Caco-2 (cell line): ENCODE data around the gene RABGAP1L. TPM values are rescaled to one million over a fixed set of nuclear protein-coding genes. Genes with fewer than 3 reads are reported as not detected.
A peak's percentile ranks its signal among the peaks of the same experiment; 100 is the strongest.

Source experiments
- Bru-seq: library from RNA; stranded (reverse); fragments of 400-500 nt; gene quantifications from one replicate; lab custom pipeline; 2021; lab: Mats Ljungman, UMichigan
- BruChase-seq, 2 experiments: library from RNA; stranded (reverse); fragments of 400-500 nt; gene quantifications; one replicate each; lab custom pipeline; 2021; lab: Mats Ljungman, UMichigan
- BruUV-seq: library from RNA; stranded (reverse); fragments of 400-500 nt; replicated peaks from 2 replicates; lab custom pipeline; 2021; lab: Mats Ljungman, UMichigan
- CTCF ChIA-PET: fragments of 300-600 bp; sonication (Branson Sonifier 250); formaldehyde crosslinking; loops from one replicate; lab custom pipeline; 2022; ENCODE audit warnings: antibody characterized with exemption; lab: Charles Lee
- POLR2A ChIA-PET: fragments of 300-600 bp; sonication (Branson Sonifier 250); formaldehyde crosslinking; loops from one replicate; lab custom pipeline; 2022; ENCODE audit warnings: antibody characterized with exemption; lab: Charles Lee
- DNase-seq, 2 experiments: peaks; one replicate each; pipeline versions ENCODE4 v3.0.0 to v3.0.0-alpha.2; 2020 to 2022
- H3K27me3 ChIP-seq: replicated peaks from 2 replicates; pipeline ENCODE4 v1.6.0; 2011; ENCODE audit warnings: low read length; ENCODE audit not compliant: control insufficient read depth, insufficient read depth
- H3K36me3 ChIP-seq: 2 replicates; pipeline ENCODE4 v1.5.1; 2011; ENCODE audit warnings: low read length; ENCODE audit not compliant: control insufficient read depth, insufficient read depth
- H3K4me1 ChIP-seq: fragments of 250-450 bp; sonication (Bioruptor Pico); 2 replicates; pipeline ENCODE4 v1.5.1; 2020; ENCODE audit warnings: mild to moderate bottlenecking
- H3K4me3 ChIP-seq: 2 replicates; pipeline ENCODE4 v1.5.1; 2011; ENCODE audit warnings: low read depth, mild to moderate bottlenecking, control low read depth, low read length
- H3K9me3 ChIP-seq: fragments of 250-450 bp; sonication (Bioruptor Pico); 2 replicates; pipeline ENCODE4 v1.5.1; 2020; ENCODE audit warnings: mild to moderate bottlenecking, moderate library complexity
- H3K27ac Mint-ChIP-seq: one replicate; pipeline ENCODE4 v1.8.0; 2022; ENCODE audit warnings: mixed read lengths; ENCODE audit not compliant: unreplicated experiment
- H3K27me3 Mint-ChIP-seq: one replicate; pipeline ENCODE4 v1.8.0; 2022; ENCODE audit warnings: mixed read lengths; ENCODE audit not compliant: insufficient read depth, unreplicated experiment
- H3K36me3 Mint-ChIP-seq: one replicate; pipeline ENCODE4 v1.8.0; 2022; ENCODE audit warnings: mild to moderate bottlenecking, mixed read lengths; ENCODE audit not compliant: insufficient read depth, unreplicated experiment
- H3K4me1 Mint-ChIP-seq: one replicate; pipeline ENCODE4 v1.8.0; 2022; ENCODE audit warnings: low read depth, mixed read lengths; ENCODE audit not compliant: unreplicated experiment
- H3K4me3 Mint-ChIP-seq: one replicate; pipeline ENCODE4 v1.8.0; 2022; ENCODE audit warnings: mild to moderate bottlenecking, moderate library complexity, mixed read lengths; ENCODE audit not compliant: unreplicated experiment
- H3K9me3 Mint-ChIP-seq: one replicate; pipeline ENCODE4 v1.8.0; 2022; ENCODE audit warnings: mixed read lengths; ENCODE audit not compliant: unreplicated experiment
- intact Hi-C: fragments of 100-400 bp; cut with micrococcal nuclease; formaldehyde crosslinking; loops from one replicate; pipeline ENCODE4 v1.10.0; 2022; ENCODE audit not compliant: unreplicated experiment
- long read RNA-seq: library from polyadenylated mRNA; stranded (forward); transcript quantifications from one replicate; pipeline ENCODE4 v2.0.0, GENCODE V29; 2022
- total RNA-seq: library from RNA; stranded (reverse); gene quantifications from 2 replicates; pipeline ENCODE4 v1.2.3, GENCODE V29; 2022
- TF ChIP-seq, protein P1 (sequence below), 2 experiments: fragments of 200-600 bp in 1 of 2; IDR thresholded peaks; 1 replicate in 1 of 2; 2 replicates in 1 of 2; pipeline versions ENCODE4 v1.5.1 to v1.8.0; 2011 to 2022; ENCODE audit warnings: antibody characterized with exemption in 1 of 2, control low read depth in 1 of 2, inconsistent platforms in 1 of 2, low read depth in 1 of 2, low read length in 1 of 2, mild to moderate bottlenecking in 1 of 2, moderate library complexity in 1 of 2; ENCODE audit not compliant: insufficient read depth in 1 of 2, severe bottlenecking in 1 of 2, unreplicated experiment in 1 of 2

The RABGAP1L gene
- 20.3 and 20.4 TPM in 2 replicates for total RNA-seq
- percentile 63 among the genes with signal in this experiment for Bru-seq, nascent RNA
- BruChase-seq, experiment 1, labeled RNA remaining after a 2-hour chase, result percentile 62 among the genes with signal in this experiment
- percentile 57 among the genes with signal in this experiment for BruChase-seq, experiment 2, labeled RNA remaining after a 6-hour chase
- long read RNA-seq, partial matches to known transcripts, result 0 of 12 reads
- long read RNA-seq, other reads (novel, unspliced or antisense), result 12 of 12 reads

DNA sequence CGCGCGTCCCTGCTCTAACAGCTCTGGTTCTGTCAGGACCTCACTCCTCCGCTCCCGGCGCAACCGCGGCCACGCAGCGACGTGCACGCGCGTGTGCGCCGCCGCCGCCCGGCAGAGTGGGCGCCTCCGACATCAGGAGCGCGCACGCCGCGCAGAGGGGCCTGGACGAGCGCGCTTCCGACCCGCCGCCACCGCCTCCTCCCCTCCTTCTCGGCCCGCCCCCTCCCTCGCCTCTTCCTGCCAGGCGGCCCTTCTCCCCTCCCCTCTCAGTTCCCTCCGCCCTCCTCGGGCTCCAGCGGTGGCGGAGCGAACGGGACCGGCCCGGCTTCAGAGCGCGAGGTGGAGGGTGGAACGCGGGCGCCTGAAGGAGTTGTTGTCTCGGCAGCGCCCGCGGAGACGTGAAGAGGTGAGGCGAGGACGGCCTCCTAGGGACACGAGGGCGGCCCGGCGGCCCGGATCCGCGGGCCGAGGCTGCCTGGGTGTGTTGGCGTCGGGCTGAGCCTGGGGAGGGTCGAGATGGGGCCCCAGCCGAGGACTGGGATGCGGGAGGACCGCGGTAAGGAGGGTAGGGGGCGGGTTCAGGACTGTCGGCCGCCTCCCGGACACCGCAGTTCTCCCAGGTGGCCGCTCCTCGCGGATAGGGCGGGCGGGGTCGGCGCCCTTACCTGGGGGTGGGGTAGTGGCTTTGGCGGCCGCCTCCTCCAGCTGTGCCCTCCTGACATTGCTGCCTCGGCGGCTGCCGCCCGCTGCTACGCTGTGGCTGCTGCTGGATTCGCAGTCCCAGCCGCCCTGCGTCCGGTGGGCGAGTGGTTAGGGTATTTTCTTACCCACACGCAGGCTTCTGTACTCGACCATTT lies at the start of gene RABGAP1L:
TSS of gene RABGAP1L (plus strand) at position 269 of the 857 bp plus-strand sequence.
- intact Hi-C loops, result loop anchor here (1.0 to 10.0 kb wide), 6 partner anchors 45 to 585 kb away; partner anchors contain the start of genes GAS5 and ZBTB37
- no peaks in the 10 kb centered on the region for H3K27me3 ChIP-seq
- Mint-ChIP-seq H3K27me3 (no peaks in the 10 kb centered on the region), H3K9me3 (no peaks in the 10 kb centered on the region), H3K27ac (peak within 1 kb of the TSS; percentile 50), H3K36me3 (no peaks in the 10 kb centered on the region), H3K4me3 (peak within 1 kb of the TSS; percentile 87), H3K4me1 (peaks cover 16% of the 10 kb centered on the region)
- H3K9me3 ChIP-seq, result no peaks in the 10 kb centered on the region
- no peaks in the 10 kb centered on the region for H3K36me3 ChIP-seq
- no TSS peak for BruUV-seq
- ChIA-PET POLR2A (interaction anchor here (0.6 kb wide), 2 partner anchors 15 to 686 kb away, joined by 3 to 5 read pairs; no protein-coding TSS in a partner anchor), CTCF (interaction anchor here (0.5 to 1.0 kb wide), 3 partner anchors 58 to 185 kb away, joined by 3 to 10 read pairs (median 4); no protein-coding TSS in a partner anchor)
- H3K4me3 ChIP-seq, result peak within 1 kb of the TSS; percentile 98
- TF ChIP-seq, protein P1, sequence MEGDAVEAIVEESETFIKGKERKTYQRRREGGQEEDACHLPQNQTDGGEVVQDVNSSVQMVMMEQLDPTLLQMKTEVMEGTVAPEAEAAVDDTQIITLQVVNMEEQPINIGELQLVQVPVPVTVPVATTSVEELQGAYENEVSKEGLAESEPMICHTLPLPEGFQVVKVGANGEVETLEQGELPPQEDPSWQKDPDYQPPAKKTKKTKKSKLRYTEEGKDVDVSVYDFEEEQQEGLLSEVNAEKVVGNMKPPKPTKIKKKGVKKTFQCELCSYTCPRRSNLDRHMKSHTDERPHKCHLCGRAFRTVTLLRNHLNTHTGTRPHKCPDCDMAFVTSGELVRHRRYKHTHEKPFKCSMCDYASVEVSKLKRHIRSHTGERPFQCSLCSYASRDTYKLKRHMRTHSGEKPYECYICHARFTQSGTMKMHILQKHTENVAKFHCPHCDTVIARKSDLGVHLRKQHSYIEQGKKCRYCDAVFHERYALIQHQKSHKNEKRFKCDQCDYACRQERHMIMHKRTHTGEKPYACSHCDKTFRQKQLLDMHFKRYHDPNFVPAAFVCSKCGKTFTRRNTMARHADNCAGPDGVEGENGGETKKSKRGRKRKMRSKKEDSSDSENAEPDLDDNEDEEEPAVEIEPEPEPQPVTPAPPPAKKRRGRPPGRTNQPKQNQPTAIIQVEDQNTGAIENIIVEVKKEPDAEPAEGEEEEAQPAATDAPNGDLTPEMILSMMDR (IDR thresholded peaks at IDR 0.05; ENCODE audit: insufficient read depth in 1 of 2, low read depth in 1 of 2, low read length in 1 of 2, severe bottlenecking in 1 of 2, unreplicated experiment in 1 of 2), result no peak
- peaks cover 12% of the 10 kb centered on the region for H3K4me1 ChIP-seq
- peak; percentile 95 for DNase-seq

DNA sequence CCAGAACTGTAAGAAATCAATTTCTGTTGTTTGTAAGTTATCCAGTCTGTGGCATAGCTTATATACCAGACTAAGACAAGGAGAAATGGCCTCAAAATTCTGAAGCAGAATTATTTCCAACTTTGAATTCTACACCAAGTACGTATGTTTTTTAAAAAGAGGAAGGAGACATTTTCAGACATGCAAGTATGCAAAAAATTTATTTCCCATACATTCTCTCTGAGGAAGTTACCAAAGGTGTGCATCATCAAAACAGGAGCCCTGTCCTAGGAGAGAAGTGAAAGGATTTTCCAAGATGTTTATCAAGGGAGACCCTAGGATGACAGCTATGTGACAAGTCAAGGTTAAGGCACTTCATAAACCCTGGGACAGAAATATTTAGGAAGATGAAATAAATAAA lies 49.3 kb upstream of the RABGAP1L start:
- no peaks in the 10 kb centered on the region for H3K9me3 Mint-ChIP-seq
- no peaks in the 10 kb centered on the region for H3K27me3 Mint-ChIP-seq
- no TSS peak for BruUV-seq
- ChIA-PET POLR2A (no interaction called here), CTCF (no interaction called here)
- Histone ChIP-seq H3K4me3 (no peak overlapping the region), H3K36me3 (no peaks in the 10 kb centered on the region), H3K9me3 (no peaks in the 10 kb centered on the region), H3K4me1 (0 out of 2 replicates have a peak, but pooled peaks cover 2% of the 10 kb centered on the region), H3K27me3 (no peaks in the 10 kb centered on the region)
- peaks cover 6% of the 10 kb centered on the region for H3K4me1 Mint-ChIP-seq
- no peak overlapping the region for H3K4me3 Mint-ChIP-seq
- intact Hi-C loops, result no loop called here
- no peak for DNase-seq
- TF ChIP-seq, protein P1 (IDR thresholded peaks at IDR 0.05; ENCODE audit: insufficient read depth in 1 of 2, low read depth in 1 of 2, low read length in 1 of 2, severe bottlenecking in 1 of 2, unreplicated experiment in 1 of 2), result no peak
- no peak overlapping the region for H3K27ac Mint-ChIP-seq
- no peaks in the 10 kb centered on the region for H3K36me3 Mint-ChIP-seq

DNA sequence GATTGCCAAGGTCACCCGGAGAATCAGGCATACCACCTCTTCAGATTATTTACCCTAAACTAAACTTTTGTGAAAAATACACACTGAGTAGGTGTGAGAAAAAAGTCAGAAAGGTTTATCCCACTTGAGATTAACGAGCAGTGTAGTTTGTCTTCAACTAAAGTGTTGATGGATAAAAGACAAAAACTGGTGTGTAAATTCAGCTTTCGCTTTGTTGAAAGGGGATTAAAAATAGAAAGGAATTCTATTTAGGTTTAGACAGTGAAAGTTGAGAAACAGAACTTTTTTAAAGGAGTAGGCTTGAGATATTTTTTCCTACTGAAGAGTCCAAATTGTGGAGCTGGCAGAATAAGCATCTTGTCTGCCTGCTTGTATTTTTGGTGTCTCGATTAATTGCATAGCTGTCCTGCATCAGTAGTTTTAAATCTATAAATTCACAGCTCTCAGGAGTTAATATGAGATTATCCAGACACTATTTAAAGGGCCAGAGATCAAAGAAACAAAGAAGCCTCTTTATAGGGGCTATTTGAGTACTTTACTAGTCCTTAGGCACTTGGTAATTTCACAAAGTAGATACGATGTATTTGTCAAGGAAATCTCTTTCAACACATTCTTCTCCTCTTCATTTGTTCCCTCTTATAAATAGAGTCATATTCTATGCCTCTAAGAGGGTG lies 46.7 kb upstream of the RABGAP1L start:
- no peaks in the 10 kb centered on the region for H3K36me3 Mint-ChIP-seq
- Histone ChIP-seq H3K4me3 (no peak overlapping the region), H3K27me3 (no peaks in the 10 kb centered on the region), H3K9me3 (no peaks in the 10 kb centered on the region), H3K4me1 (0 out of 2 replicates have a peak, but pooled peaks cover 4% of the 10 kb centered on the region), H3K36me3 (no peaks in the 10 kb centered on the region)
- ChIA-PET CTCF (no interaction called here), POLR2A (no interaction called here)
- intact Hi-C loops, result no loop called here
- TF ChIP-seq, protein P1 (IDR thresholded peaks at IDR 0.05; ENCODE audit: insufficient read depth in 1 of 2, low read depth in 1 of 2, low read length in 1 of 2, severe bottlenecking in 1 of 2, unreplicated experiment in 1 of 2), result no peak
- peaks cover 8% of the 10 kb centered on the region for H3K4me1 Mint-ChIP-seq
- BruUV-seq, result no TSS peak
- H3K27me3 Mint-ChIP-seq, result no peaks in the 10 kb centered on the region
- H3K4me3 Mint-ChIP-seq, result no peak overlapping the region
- H3K27ac Mint-ChIP-seq, result no peak overlapping the region
- no peaks in the 10 kb centered on the region for H3K9me3 Mint-ChIP-seq
- DNase-seq, result no peak
